ENCODE data around the gene ZNF436. TPM values are rescaled to one million over a fixed set of nuclear protein-coding genes. Genes with fewer than 3 reads are reported as not detected.

Gene ZNF436
- total RNA-seq, 1 donor from 2014 or later: 24.8 TPM

DNA sequence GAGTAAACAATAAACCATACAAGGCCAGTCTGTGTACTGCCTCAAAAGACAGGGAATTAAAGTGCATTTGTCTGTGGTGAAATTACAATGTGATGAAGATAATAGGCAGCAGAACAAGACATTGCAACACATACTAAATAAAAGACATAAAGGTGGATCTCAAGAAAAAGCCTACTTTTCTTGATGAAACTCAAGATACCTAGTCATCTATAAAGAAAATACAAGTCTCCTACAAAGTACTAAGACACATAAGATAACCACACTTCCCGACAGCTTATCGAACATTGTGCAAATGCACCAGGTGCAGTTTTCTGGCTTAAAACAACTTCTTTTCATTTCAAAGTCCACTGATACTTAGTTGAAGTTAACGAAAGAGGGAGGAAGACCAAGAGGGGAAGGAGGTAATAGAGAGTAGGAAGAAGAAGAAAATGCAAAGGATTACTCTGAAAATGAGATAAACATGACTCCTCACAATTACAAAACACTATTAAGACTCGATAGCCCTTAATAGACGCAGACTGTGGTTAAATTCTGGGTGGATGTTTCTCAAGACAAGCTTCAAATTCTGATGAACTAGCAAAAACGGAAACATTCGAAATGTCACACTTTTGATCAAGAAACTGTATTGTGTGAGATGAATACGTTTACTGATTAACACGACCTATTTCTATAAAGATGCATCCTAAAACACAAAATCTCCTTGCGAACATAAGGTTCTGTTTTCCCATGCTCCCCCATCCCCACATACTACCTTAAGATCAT is 27.5 kb downstream of the ZNF436 start:
- TF ChIP-seq, protein P1, sequence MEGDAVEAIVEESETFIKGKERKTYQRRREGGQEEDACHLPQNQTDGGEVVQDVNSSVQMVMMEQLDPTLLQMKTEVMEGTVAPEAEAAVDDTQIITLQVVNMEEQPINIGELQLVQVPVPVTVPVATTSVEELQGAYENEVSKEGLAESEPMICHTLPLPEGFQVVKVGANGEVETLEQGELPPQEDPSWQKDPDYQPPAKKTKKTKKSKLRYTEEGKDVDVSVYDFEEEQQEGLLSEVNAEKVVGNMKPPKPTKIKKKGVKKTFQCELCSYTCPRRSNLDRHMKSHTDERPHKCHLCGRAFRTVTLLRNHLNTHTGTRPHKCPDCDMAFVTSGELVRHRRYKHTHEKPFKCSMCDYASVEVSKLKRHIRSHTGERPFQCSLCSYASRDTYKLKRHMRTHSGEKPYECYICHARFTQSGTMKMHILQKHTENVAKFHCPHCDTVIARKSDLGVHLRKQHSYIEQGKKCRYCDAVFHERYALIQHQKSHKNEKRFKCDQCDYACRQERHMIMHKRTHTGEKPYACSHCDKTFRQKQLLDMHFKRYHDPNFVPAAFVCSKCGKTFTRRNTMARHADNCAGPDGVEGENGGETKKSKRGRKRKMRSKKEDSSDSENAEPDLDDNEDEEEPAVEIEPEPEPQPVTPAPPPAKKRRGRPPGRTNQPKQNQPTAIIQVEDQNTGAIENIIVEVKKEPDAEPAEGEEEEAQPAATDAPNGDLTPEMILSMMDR (conservative IDR thresholded peaks at IDR 0.05): no peak
- Mint-ChIP-seq H3K4me3 (peak overlapping the region; percentile 87), H3K36me3 (peaks cover 22% of the 10 kb centered on the region), H3K27me3 (no peaks in the 10 kb centered on the region), H3K9me3 (no peaks in the 10 kb centered on the region), H3K4me1 (ENCODE audit: unreplicated experiment) (peaks cover 53% of the 10 kb centered on the region), H3K27ac (peak overlapping the region; percentile 68)
- DNase-seq (ENCODE audit: extremely low spot score, unreplicated experiment): no peak

DNA sequence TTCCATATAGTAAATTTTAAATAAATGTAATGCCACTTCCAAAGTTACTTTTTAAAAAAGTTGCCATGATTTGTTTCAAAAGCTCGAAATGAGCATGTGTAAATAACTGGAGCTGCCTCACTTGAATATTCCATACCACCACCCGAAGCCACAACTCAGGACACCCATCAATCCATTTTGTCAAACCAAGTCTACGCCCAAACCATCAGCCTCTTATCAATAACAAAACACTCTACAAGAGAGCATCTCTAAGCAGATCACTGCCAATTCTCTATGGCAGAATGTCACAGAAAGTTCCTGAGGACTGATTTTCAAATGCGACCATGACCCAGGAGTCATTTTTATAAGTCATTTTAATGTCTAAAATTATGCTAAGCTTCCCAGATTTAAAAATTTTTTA is 30.0 kb downstream of the ZNF436 start:
- Mint-ChIP-seq H3K27ac (no peak overlapping the region), H3K4me1 (ENCODE audit: unreplicated experiment) (peaks cover 46% of the 10 kb centered on the region), H3K36me3 (peaks cover 32% of the 10 kb centered on the region), H3K4me3 (peak overlapping the region; percentile 87), H3K27me3 (no peaks in the 10 kb centered on the region), H3K9me3 (no peaks in the 10 kb centered on the region)
- DNase-seq (ENCODE audit: extremely low spot score, unreplicated experiment): no peak
- TF ChIP-seq, protein P1 (conservative IDR thresholded peaks at IDR 0.05): no peak

DNA sequence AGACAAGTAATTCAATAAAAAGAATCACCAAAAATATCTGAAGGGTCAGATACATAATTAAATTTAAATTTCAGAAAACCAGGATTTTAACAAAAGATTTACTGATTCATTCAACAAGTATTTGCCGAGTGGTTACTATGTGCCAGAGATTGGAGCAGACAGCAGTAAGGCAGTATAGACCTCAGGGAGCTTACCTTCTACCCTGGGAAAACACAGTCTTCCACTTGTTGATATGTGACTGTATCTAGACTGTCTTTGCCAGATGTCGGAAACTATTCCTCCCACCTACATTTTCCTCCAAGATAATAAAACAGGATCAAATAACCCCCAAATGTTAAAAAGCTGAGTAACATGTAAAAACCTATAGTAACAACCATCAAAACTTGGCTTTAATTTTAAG is 31.8 kb downstream of the ZNF436 start:
- DNase-seq (ENCODE audit: extremely low spot score, unreplicated experiment): no peak
- H3K27ac Mint-ChIP-seq: no peak overlapping the region
- TF ChIP-seq, protein P1 (conservative IDR thresholded peaks at IDR 0.05): no peak
- H3K4me1 Mint-ChIP-seq (ENCODE audit: unreplicated experiment): peaks cover 44% of the 10 kb centered on the region
- H3K27me3 Mint-ChIP-seq: no peaks in the 10 kb centered on the region
- no peak overlapping the region for H3K4me3 Mint-ChIP-seq
- H3K36me3 Mint-ChIP-seq: peaks cover 43% of the 10 kb centered on the region
- H3K9me3 Mint-ChIP-seq: no peaks in the 10 kb centered on the region

DNA sequence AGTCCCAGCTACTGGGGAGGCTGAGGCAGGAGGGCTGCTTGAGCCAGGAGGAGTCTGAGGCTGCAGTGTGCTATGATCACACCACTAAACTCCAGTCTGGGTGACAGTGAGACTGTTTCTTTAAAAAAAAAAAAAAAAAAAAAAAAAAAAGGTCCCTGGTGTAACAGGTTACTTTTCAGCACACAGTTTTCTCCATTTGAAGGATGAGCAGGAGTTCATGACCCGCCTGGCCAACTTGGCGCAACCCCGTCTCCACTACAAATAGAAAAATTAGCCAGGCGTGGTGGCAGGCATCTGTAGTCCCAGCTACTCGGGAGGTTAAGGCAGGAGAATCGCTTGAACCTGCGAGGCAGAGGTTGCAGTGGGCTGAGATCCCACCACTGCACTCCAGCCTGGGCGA is 37.9 kb downstream of the ZNF436 start:
- H3K27me3 Mint-ChIP-seq: no peaks in the 10 kb centered on the region
- H3K36me3 Mint-ChIP-seq: peaks cover 49% of the 10 kb centered on the region
- no peak for DNase-seq (ENCODE audit: extremely low spot score, unreplicated experiment)
- no peak overlapping the region for H3K27ac Mint-ChIP-seq
- H3K4me3 Mint-ChIP-seq: no peak overlapping the region
- H3K9me3 Mint-ChIP-seq: no peaks in the 10 kb centered on the region
- TF ChIP-seq, protein P1 (conservative IDR thresholded peaks at IDR 0.05): no peak
- no peaks in the 10 kb centered on the region for H3K4me1 Mint-ChIP-seq (ENCODE audit: unreplicated experiment)

DNA sequence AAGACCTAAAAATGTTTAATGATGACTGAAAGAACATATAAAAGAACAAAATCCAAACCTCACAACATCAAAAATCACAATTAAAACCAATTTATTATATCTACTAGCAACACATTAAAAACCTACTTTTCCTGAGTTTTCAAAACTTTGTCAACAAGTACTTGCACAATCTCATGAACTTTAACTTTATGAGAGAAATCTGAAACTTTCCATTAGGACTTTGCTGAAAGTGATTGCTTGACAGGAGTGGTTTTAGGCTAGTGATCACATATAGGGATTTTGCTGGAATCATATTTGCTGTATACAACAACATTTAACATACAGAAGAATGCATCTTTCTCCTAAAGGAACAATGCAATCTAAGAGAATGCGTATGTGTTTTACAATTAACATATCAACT is 38.8 kb downstream of the ZNF436 start:
- Mint-ChIP-seq H3K36me3 (peaks cover 55% of the 10 kb centered on the region), H3K4me1 (ENCODE audit: unreplicated experiment) (no peaks in the 10 kb centered on the region), H3K4me3 (no peak overlapping the region), H3K9me3 (no peaks in the 10 kb centered on the region), H3K27ac (no peak overlapping the region), H3K27me3 (no peaks in the 10 kb centered on the region)
- TF ChIP-seq, protein P1 (conservative IDR thresholded peaks at IDR 0.05): no peak
- no peak for DNase-seq (ENCODE audit: extremely low spot score, unreplicated experiment)
